Right ventricle myocardium inferior (tissue), 1 donor: ENCODE measurements around the gene DDOST. TPM values are rescaled to one million over a fixed set of nuclear protein-coding genes. Genes with fewer than 3 reads are reported as not detected.

ENCODE experiments used
- ATAC-seq: fragments of 200-7000 bp; cut with Tn5 transposase; one replicate; pipeline ENCODE4 v1.9.1; 2020; ENCODE audit warnings: mild to moderate bottlenecking, moderate library complexity
- DNase-seq: peaks from one replicate; pipeline ENCODE4 v3.0.0; 2021; ENCODE audit errors: missing footprints
- intact Hi-C: fragments of 100-400 bp; cut with DNase I; formaldehyde crosslinking; loops from one replicate; pipeline ENCODE4 v1.11.0; 2022
- long read RNA-seq: library from polyadenylated mRNA; unstranded; transcript quantifications from one replicate; pipeline ENCODE4 v2.0.0, GENCODE V29; 2021
- total RNA-seq: library from RNA; stranded (reverse); fragmentation: NEBNext Ultra II Directional; extraction: Animal tissue kit (Norgen Biotek cat#: 25700); gene quantifications from one replicate; pipeline ENCODE4 v1.2.1, GENCODE V29; 2021
- donor health status: DM: no; HTN: yes; CAD: no; lungs with severe emphysema.

DDOST gene
- total RNA-seq = 150 TPM
- long read RNA-seq, transcript DDOST-202 (11 exons, 2,126 nt) = major isoform, 150 of 155 reads
- long read RNA-seq, partial matches to known transcripts = 1 of 155 reads
- long read RNA-seq, other reads (novel, unspliced or antisense) = 4 of 155 reads

DNA sequence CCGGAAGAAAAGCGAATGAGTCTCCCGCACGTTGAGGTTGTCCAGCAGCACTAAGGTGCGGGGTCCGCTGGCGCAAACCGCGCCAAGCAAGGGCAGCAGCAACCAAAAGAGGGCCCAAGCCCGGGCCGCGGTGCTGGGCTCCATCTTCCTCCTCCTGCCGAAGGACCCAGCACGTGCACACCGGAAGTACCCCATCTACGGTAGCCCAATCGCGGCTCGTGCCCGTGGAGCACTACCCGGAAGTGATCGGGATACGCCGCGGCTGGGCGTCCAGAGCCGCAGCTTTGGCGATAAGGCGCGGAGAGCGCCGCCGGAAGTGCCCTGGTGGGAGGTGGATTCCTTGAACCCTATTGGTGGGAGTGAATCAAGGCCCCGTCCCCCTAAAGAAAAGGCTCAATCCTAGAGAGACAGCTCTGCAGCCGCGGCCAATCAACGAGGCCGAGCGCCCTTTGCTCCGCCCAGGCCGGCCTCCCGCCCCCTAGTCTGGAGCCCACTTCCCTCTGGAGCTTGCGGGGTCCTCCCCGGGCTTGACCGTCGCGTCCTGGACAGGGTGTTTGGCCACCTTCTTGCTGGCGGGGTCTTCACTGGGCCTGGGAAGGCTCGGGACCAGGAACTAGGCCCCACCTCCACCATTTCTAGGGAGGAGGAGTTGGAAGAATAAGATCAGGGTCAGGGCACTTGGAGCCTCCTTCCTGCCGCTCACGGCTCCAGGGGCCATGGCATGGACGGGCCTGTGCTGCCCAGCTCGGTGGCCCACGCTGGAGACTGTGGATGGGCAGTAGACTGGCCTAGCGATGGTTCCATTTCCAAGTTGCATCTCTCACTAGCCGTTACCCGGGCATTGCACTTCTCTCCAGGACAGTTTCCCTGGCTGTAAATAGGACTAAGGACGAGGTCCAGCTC is at the start of gene DDOST:
Gene DDOST, minus strand, starts transcription at position 163 of the 903 bp plus-strand sequence. Its CDS starts 19 bp downstream, at position 144.
- ATAC-seq (peak; percentile 98), DNase-seq (peak; percentile 98)
- intact Hi-C loops = no loop called here

DNA sequence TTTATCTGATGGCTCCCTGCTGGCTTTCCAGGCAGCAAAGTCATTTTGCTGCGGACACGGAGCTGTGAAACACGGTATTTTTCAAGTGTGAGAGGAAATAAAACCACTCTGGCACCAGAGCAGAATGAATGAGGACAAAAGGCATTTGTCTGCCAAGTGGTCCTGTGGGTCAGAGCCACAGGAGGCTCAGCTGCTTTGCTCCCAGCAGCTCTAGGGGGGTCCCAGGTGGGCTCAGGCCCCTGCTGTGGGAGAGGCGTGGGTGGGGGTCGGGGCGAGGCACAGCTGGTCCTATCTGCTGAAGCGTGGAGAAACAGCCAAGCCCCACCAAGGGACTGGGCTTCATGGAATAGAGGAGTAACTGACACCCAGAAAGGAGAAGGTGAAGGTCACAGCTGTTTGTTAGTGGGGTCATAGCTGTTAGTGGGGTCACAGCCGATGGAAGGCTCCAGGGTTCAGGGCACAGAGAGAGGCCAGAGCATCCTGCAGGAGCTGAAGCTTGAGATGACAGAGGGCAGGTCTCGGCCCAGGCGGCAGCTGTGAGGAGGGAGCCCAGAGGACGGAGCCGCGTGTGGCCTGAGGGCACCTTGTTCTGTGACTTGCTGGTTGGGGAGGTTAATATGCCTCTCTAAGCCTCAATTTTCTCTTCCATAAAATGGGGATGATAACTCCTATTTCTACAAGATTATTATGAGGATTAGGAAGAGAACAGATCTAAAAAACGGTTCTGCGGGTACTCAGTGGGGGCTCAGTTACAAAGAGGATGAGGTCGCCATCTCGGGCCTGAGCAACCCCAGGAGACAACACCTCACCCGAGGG is 49.5 kb upstream of the DDOST start:
- ATAC-seq (no peak), DNase-seq (peak; percentile 14)
- intact Hi-C loops = no loop called here

DNA sequence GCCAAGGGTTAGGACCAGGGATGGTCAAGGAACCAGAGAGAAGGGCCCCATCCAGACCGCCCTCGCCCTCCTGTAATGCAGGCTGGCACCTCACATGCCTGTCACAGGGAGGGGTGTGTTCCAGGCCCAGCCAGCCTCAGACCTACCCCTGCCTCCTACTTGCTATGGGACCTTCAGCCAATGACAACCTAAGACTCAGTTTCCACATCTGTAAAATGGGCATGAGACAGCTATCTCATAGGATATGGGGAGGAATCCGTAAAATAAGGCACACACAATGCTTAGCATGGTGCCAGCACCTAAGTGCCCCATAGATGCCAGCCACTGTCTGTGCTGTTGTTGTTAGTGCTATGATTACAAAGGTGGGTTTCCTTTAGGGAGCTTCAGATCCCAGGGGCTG is 48.7 kb upstream of the DDOST start:
- no peak for ATAC-seq
- intact Hi-C loops = no loop called here
- DNase-seq = peak; percentile 51

DNA sequence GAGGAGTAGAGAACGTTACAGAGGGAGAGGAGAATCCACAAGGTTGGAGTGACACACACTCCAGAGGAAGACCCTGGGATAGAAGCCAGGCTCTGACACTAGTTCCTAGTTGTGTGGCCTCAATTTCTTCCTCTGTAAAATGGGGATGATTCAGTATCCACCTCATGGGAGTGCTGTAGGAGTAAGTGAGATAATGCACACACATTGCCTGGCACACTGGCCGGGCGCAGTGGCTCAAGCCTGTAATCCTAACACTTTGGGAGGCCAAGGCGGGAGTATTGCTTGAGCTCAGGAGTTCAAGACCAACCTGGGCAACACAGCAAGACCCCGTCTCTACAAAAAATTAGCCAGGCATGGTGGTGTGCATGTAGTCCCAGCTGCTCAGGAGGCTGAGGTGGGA is 47.7 kb upstream of the DDOST start:
- intact Hi-C loops = no loop called here
- ATAC-seq (no peak), DNase-seq (peak; percentile 37)

DNA sequence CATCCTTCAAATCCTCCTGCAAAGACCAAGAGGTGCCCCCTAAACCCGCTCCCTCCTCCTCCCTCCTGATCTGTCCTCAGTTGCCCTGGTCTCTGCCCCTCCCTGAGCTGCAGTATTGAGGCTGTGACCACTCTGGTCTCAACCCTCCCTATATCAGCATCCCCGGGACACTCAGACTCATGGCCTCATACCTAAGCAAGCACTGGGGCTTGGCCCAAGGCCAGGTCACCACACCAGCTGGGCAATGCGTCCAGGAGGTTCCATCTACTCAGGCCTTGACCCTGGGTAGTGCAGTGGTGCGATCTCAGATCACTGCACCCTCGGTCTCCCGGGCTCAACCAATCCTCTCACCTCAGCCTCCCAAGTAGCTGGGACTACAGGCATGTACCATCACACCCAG is 46.9 kb upstream of the DDOST start:
- ATAC-seq (no peak), DNase-seq (peak; percentile 66)
- intact Hi-C loops = no loop called here

DNA sequence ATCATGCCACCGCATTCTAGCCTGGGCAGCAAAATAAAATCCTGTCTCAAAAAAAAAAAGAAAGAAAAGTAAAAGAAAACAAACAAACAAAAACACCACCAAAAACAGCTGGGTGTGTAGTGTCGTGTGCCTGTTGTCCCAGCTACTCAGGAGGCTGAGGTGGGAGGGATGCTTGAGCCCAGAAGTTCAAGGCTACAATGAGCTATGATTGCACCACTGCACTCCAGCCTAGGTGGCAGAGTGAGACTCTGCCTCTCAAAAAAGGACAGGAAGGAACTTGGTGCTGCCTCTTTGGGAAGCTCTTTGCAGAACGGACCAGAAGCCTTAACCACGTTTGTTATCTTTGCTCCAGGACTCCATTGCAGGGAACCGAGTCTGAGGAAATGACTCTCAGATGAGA is 45.7 kb upstream of the DDOST start:
- no peak for ATAC-seq
- intact Hi-C loops = no loop called here
- peak; percentile 1 for DNase-seq

DNA sequence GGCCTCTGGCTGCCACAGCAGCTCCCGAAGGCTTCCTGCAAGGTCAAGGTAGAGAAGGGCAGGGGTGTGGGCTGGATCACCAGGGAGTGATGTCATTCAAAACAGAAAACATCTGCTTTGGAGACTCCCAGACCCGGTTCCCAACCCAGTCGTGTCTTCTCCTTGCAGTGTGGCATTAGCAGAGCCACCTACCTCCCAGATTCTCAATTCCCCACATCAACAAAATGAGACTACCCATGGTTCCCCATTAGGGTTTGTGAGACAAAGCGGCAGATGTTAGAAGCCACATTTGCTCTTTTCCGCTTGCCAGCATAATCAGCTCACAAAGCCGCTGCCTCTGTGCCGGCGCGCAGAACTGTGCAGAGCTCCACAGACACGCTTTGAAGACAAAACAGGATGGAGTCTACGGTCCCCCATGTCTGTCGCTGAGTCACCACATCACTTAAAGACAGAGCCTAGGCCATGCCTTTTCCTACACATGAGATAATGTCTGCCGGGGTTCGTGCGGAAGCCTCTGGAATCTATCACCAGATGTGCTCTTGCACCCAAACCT is 44.1 kb upstream of the DDOST start:
- DNase-seq (peak; percentile 46), ATAC-seq (no peak)
- intact Hi-C loops = no loop called here

DNA sequence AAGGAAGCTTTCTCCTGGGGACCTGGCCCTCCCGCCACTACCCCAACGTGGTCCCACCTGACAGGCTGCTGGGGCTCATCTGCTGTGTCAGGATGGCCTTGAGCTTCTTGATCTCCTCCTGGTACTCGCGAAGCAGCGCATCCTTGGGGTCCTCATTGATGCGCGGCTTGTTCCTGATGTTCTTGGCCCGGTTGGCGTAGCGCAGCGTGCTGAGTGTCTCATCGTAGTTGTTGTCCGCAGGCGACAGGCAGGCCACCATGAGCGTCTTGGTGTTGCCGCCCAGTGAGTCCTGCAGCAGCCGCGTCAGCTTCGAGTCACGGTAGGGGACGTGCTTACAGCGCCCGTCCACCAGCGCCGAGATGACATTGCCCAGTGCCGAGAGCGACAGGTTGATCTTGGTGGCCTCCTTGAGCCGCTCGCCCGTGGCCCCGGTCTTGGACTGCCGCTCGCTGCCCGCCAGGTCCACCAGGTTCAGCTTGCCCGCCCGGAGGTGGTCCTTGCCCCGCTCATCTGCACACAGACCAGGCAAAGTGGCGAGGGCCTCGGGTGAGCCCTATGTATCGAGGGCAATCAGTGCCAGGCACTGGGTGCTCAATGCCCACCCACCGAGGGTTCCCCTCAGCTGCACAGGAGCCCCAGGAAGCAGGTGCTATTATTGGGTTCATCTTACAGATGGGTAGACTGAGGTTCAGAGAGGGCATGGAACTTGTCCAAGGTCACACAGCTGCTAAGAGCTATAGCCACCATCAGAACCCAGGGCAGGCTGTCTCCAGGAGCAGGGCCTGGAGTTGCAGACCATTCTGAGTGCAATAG is 43.4 kb upstream of the DDOST start:
- peak; percentile 62 for DNase-seq
- ATAC-seq = no peak
- intact Hi-C loops = no loop called here

DNA sequence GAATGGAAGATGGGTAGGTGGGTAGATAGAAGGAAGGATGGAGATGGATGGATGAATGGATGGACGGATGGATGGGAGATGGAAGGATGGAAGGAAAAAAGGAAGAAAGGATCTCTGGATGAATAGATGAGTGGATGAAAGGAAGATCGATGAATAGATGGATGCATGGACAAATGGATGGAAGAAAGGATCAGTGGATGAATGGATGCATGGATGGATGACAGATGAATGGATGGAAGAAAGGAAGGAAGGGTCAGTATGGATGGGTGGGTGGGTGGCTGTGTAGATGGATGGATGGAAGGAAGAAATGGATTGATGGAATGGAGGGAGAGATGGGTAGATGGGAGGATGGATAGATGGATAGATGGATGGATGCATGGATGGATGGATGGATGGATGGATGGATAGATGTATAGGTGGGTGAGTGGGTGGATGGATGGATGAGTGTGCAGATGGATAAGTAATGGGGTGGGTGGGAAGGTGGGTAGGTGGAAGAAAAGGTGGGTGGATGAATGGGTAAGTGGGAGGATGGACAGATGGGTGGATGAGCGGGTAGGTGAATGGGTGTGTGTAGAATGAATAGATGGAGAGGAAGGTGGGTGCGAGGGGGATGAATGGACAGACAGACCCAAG is 42.1 kb upstream of the DDOST start:
- intact Hi-C loops = no loop called here
- DNase-seq (no peak), ATAC-seq (no peak)

DNA sequence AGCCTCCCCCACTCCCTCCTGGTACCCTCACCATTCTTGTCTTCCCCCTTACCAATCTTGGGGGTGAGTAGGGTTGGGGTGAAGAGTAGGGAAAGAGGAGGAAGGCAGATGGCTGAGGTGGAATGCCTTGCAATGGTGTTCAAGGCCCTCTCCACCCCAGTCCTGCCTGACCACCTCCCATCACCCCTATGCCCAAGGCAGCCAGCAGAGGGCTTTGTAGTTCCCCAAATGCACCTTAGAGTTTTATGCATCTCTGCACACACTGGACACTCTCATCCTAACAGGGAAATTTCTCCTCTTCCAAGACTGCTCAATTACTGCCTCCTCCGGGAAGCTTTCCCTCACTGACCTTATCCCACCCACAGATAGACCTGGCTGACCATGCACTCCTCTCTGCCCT is 41.2 kb upstream of the DDOST start:
- ATAC-seq = no peak
- intact Hi-C loops = no loop called here
- DNase-seq = peak; percentile 11

DNA sequence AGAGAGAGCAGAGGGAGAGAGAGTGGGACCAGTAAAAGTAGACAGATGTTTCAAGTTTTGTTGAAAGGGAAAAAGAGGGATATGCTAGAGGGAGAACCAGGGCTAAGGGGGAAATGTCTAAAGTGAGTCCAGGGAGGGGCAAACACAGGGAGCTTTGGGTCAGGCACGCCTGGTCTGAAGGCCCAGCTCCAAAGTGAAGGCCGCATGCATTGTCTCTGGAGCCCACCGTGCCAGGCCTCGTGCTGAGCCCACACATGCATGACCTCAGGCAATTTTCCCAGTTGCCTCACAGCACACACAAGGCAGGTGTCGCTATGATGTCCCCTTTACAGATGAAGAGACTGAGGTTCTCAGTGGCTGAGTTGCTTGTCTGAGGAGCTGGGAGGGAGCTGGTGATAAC is 40.7 kb upstream of the DDOST start:
- ATAC-seq (no peak), DNase-seq (peak; percentile 53)
- intact Hi-C loops = no loop called here

DNA sequence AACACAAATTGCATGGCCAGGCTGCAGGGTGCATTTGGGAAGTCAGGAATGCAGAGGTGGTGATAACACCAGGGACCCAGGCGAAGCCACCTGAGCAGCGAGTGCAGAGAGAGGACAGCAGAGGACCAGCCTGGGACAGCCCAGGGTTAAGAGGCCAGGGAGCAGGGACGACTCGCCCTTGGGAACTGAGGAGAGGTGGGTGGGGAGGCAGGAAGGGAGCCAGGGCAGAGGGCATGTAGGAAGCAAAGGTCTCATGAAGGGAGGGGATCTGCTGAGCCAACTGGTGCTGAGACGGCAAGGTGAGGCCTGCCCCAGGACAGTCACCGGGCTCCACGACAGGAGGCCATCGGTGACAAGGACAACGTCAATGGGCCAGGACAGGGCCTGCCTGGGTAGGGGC is 40.3 kb upstream of the DDOST start:
- DNase-seq (peak; percentile 32), ATAC-seq (no peak)
- intact Hi-C loops = no loop called here

DNA sequence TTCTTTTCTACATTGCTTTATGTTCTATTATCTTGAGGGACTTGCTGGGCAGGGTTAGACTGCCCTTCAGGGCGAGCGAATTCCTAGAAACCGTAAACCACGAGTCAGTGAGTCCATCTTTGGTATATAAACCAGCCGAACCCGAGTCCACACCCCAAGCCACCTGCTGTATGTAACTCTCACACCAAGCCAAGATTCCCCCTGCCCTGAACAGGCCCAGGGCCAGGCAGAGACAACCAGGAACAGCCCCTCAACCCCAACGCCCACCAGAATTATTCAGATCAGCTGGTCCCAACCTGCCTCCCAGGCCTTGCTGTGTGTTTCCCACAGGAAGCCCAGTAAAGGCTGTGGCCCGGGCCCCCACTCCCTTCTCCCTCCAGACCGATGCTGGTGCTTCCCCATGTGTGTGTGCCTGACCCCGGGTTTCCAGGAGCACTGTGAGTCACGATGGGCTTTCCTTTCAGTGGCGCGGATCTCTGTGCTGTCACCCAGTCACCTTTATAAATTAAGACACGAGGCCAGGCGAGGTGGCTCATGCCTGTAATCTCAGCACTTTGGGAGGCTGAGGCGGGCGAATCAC is 39.6 kb upstream of the DDOST start:
- intact Hi-C loops = no loop called here
- peak; percentile 62 for DNase-seq
- ATAC-seq = no peak

DNA sequence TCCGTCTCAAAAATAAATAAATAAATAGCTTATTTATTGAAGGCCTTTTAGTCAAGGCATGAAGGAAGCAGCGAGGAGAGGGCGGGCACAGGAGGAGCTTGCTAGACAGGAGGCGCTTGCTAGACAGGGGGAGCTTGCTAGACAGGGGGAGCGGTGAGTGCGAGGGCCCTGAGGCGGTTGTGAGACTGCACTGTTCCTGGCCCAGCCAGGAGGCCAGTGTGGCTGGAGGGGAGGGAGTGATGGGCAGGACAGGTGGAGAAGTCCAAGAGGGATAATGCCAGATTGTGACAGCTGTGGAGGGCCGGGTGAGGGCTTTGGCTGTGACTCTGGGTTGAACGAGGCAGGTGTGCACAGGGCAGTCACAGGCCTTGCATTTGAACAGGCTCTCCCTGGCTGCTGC is 38.4 kb upstream of the DDOST start:
- ATAC-seq (no peak), DNase-seq (peak; percentile 21)
- intact Hi-C loops = loop anchor here (2.0 kb wide), 1 partner anchor 33 kb away; the partner anchor contains the start of gene SH2D5

DNA sequence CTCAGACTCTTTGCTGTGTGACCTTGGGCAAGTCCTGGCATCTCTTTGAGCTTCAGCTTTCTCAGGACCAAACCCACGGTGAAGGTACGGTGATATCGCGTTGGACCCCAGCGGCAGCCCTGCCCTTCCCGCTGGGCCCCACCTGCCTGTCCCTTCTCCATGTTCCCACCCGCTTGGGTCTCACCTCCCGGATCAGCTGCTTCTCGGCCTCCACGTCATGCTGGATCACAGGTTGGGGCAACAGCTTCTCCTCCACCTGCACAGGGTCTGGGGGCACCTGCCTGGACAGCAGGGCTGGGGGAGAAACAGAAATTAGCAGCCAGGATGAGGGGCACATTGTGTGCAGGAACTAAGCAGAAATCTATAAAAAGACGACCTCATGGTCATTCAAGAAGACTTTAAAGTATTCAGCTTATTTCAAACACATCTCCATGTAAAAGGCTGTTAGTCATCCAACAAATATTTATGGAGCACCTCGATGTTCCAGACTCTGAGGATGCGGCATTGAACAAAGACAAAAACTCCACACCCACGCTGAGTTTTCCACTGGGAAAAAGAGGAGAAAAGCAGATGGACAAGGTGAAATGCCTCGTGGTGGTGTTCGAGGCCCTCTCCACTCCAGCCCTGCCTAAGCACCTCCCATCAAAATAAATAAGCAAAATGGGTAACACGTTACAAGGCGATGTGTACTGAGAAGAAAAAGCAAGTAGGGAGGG is 37.2 kb upstream of the DDOST start:
- no peak for ATAC-seq
- peak; percentile 25 for DNase-seq
- intact Hi-C loops = loop anchor here (2.0 kb wide), 1 partner anchor 34 kb away; the partner anchor contains the start of gene SH2D5

DNA sequence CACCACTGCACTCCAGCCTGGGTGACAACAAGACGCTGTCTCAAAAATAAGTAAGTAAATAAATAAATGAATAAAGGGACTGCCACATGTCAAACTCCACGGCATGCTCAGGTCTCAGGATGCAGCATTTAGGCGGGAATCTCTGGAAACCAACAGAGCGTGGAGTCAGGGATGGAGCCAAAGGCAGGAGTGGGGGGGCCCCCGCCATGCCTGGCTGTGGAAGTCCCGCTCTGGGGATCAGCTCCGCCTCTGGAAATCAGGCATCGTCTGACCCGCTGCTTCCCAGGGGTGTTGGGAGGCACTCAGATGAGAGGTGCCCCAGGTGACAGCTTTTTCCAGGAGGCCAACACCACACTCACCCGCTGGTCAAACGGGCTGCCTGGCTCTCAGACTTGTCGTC is 36.4 kb upstream of the DDOST start:
- intact Hi-C loops = no loop called here
- ATAC-seq (no peak), DNase-seq (peak; percentile 50)
